NT2/D1 (cell line): ENCODE results near the gene LEMD1.

Experiments
- SUZ12 ChIP-seq: IDR thresholded peaks from 2 replicates; pipeline ENCODE4 v1.6.1; 2011; ENCODE audit not compliant: insufficient read length, insufficient read depth; ENCODE audit errors: extremely low read depth
- YY1 ChIP-seq: IDR thresholded peaks from 2 replicates; pipeline ENCODE4 v1.6.1; 2011; ENCODE audit not compliant: insufficient read length, insufficient read depth

DNA sequence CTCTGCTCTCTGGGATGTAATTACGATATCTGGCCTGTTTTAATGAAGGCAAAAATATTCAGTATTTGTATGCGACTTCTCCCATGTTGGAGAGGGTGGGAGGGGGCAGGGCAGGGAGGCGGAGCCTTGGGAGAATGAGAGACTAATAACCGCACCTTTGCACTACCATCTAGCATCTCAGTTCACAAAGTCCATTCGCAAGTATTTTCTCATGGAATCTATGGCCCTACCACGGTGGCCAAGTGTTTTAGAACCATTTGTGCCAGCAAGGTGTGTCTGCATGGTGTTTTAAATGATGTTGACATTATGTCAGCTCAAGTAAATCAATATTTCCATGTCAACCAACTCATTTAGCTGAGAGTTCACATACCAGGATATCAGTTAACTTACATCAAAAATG lies 48.3 kb upstream of the LEMD1 start:
- TF ChIP-seq YY1 (no peak), SUZ12 (no peak)
